Neuronal stem cell (in vitro differentiated cells): ENCODE data around the gene FNDC11.

ENCODE experiments used
- DNase-seq: peaks from one replicate; pipeline ENCODE4 v3.0.0-alpha.2; 2013; ENCODE audit warnings: low spot score
- H2AFZ ChIP-seq: one replicate; pipeline ENCODE4 v1.6.1; 2013; ENCODE audit warnings: mild to moderate bottlenecking, low read length, inconsistent platforms
- H2AK5ac ChIP-seq: 2 replicates; pipeline ENCODE4 v1.6.1; 2013; ENCODE audit warnings: low read depth, mild to moderate bottlenecking, inconsistent platforms, low read length, moderate library complexity, mixed read lengths
- H2BK120ac ChIP-seq: 2 replicates; pipeline ENCODE4 v1.6.1; 2013; ENCODE audit warnings: low read depth, mild to moderate bottlenecking, inconsistent platforms, low read length, moderate library complexity, mixed read lengths
- H2BK12ac ChIP-seq: one replicate; pipeline ENCODE4 v1.6.1; 2013; ENCODE audit warnings: low read length, inconsistent platforms
- H2BK15ac ChIP-seq: 2 replicates; pipeline ENCODE4 v1.6.1; 2013; ENCODE audit warnings: mild to moderate bottlenecking, low read length, inconsistent platforms, mixed read lengths
- H2BK5ac ChIP-seq: one replicate; pipeline ENCODE4 v1.6.1; 2013; ENCODE audit warnings: inconsistent platforms, mild to moderate bottlenecking, low read length, moderate library complexity
- H3K14ac ChIP-seq: one replicate; pipeline ENCODE4 v1.6.1; 2013; ENCODE audit warnings: low read length, inconsistent platforms
- H3K18ac ChIP-seq: 2 replicates; pipeline ENCODE4 v1.6.1; 2013; ENCODE audit warnings: low read length, inconsistent platforms
- H3K23ac ChIP-seq: 2 replicates; pipeline ENCODE4 v1.6.1; 2013; ENCODE audit warnings: low read depth, mild to moderate bottlenecking, mixed read lengths, low read length, inconsistent platforms; ENCODE audit not compliant: poor library complexity
- H3K27ac ChIP-seq: replicated peaks from 3 replicates; pipeline ENCODE4 v1.5.1; 2013; ENCODE audit warnings: low read length, inconsistent platforms
- H3K27me3 ChIP-seq, 3 experiments: 2 replicates each; pipeline ENCODE4 v1.6.1; 2013; ENCODE audit warnings: low read length in 3 of 3, mild to moderate bottlenecking in 2 of 3, inconsistent platforms in 1 of 3, low read depth in 1 of 3, mixed read lengths in 1 of 3, moderate library complexity in 1 of 3; ENCODE audit not compliant: control insufficient read depth in 3 of 3, insufficient read depth in 3 of 3
- H3K36me3 ChIP-seq, 2 donors: replicated peaks in 1 of 2; 2 replicates each; pipeline ENCODE4 v1.6.1; 2013; ENCODE audit warnings: low read length in 2 of 2; ENCODE audit not compliant: control insufficient read depth in 2 of 2, insufficient read depth in 2 of 2
- H3K4ac ChIP-seq: 2 replicates; pipeline ENCODE4 v1.6.1; 2013; ENCODE audit warnings: inconsistent platforms, mild to moderate bottlenecking, low read length, moderate library complexity
- H3K4me1 ChIP-seq, 2 donors: 1 replicate in 1 of 2; 2 replicates in 1 of 2; pipeline ENCODE4 v1.6.1; 2013; ENCODE audit warnings: low read length in 2 of 2, low read depth in 1 of 2; ENCODE audit not compliant: control insufficient read depth in 2 of 2, insufficient read depth in 1 of 2
- H3K4me2 ChIP-seq: one replicate; pipeline ENCODE4 v1.6.1; 2013; ENCODE audit warnings: mild to moderate bottlenecking, low read length, inconsistent platforms; ENCODE audit not compliant: insufficient read depth, poor library complexity, severe bottlenecking
- H3K4me3 ChIP-seq, 2 donors: 2 replicates each; pipeline ENCODE4 v1.5.1; 2013; ENCODE audit warnings: low read length in 2 of 2, mild to moderate bottlenecking in 2 of 2, inconsistent platforms in 1 of 2, moderate library complexity in 1 of 2
- H3K79me1 ChIP-seq: one replicate; pipeline ENCODE4 v1.6.1; 2013; ENCODE audit warnings: low read depth, mild to moderate bottlenecking, inconsistent platforms, low read length, moderate library complexity
- H3K9ac ChIP-seq: one replicate; pipeline ENCODE4 v1.6.1; 2013; ENCODE audit warnings: mild to moderate bottlenecking, low read depth, low read length, inconsistent platforms; ENCODE audit not compliant: poor library complexity
- H3K9me3 ChIP-seq, 2 donors: replicated peaks in 1 of 2; 2 replicates each; pipeline versions ENCODE3 to v1.6.1; 2013; ENCODE audit warnings: low read length in 2 of 2, mild to moderate bottlenecking in 2 of 2, inconsistent platforms in 1 of 2, low read depth in 1 of 2, mixed read lengths in 1 of 2, moderate library complexity in 1 of 2; ENCODE audit not compliant: control insufficient read depth in 2 of 2, insufficient read depth in 1 of 2
- H4K8ac ChIP-seq: one replicate; pipeline ENCODE4 v1.6.1; 2013; ENCODE audit warnings: low read depth, mild to moderate bottlenecking, inconsistent platforms, low read length, moderate library complexity
- H4K91ac ChIP-seq: one replicate; pipeline ENCODE4 v1.6.1; 2013; ENCODE audit warnings: low read length, low read depth, mild to moderate bottlenecking, inconsistent platforms; ENCODE audit not compliant: poor library complexity
- WGBS, 2 donors: extraction: QIAGEN DNeasy Blood & Tissue Kit; methylation state at CpG; one replicate each; pipeline ENCODE4 v1.1.7; 2013; ENCODE audit warnings: missing lambda C conversion rate in 2 of 2, mixed read lengths in 1 of 2; ENCODE audit not compliant: insufficient read length in 2 of 2, insufficient replicate concordance in 1 of 2; ENCODE audit errors: extremely low coverage in 2 of 2; 5-methylcytosine and 5-hydroxymethylcytosine counted together

The FNDC11 gene

DNA sequence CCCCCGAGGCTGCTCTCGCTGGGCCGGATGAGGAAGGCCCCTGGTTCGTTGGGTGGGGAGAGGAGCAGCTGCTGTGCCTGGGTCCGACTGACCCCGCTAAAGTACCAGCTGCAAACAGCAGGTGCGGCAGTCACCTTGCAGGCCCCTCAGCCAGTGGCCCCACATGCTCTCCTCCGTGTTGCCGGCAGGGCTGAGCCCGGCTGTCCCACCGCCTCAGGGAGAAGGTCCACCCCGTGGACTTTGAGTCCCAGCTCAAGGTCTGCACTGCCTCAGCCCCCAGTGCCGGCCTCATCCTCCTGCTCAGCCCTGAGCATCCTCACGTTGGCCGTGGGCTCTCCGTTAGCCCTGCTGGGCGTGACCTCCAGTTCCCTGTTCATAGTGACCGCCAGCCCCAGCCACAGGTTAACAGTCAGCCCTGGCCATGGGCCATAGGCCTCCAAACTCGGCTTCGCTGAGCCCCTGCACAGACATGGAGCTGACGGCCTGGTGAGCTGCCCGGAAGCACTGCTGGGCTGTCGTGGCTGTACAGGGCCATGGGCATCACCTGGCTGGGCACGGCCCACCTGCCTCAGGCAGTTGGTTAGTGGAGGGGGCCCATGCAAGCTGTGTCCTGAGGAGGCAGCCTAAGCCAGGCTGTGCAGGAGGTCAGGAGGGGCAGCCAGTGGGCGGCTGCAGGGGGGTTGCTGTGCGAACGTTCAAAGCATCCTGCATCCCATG lies 9.6 kb upstream of the FNDC11 start:
- no peak for DNase-seq
- Histone ChIP-seq H3K4me3 (peak overlapping the region in 1 of 2 donors; percentile 3), H4K8ac (no peak overlapping the region), H3K36me3 (no peaks in the 10 kb centered on the region), H4K91ac (no peak overlapping the region), H2BK15ac (peak overlapping the region; percentile 55), H3K9ac (no peak overlapping the region), H3K79me1 (no peaks in the 10 kb centered on the region), H3K9me3 (no peaks in the 10 kb centered on the region), H3K4me2 (no peak overlapping the region), H3K4ac (peak overlapping the region; percentile 23), H3K18ac (peak overlapping the region; percentile 48), H2BK5ac (peak overlapping the region; percentile 39), H2BK120ac (no peak overlapping the region), H2AK5ac (peak overlapping the region; percentile 84), H3K23ac (peak overlapping the region; percentile 85), H3K14ac (peak overlapping the region; percentile 21), H3K27ac (no peak overlapping the region), H2AFZ (no peak overlapping the region), H2BK12ac (peak overlapping the region; percentile 82), H3K4me1 (peaks cover 0 to 9% of the 10 kb centered on the region in 2 donors), H3K27me3 (peaks cover 0 to 64% (median 1%) of the 10 kb centered on the region in 3 experiments)
- WGBS, 2 donors, result no CpG with 5 or more reads among the region's 27 CpGs

DNA sequence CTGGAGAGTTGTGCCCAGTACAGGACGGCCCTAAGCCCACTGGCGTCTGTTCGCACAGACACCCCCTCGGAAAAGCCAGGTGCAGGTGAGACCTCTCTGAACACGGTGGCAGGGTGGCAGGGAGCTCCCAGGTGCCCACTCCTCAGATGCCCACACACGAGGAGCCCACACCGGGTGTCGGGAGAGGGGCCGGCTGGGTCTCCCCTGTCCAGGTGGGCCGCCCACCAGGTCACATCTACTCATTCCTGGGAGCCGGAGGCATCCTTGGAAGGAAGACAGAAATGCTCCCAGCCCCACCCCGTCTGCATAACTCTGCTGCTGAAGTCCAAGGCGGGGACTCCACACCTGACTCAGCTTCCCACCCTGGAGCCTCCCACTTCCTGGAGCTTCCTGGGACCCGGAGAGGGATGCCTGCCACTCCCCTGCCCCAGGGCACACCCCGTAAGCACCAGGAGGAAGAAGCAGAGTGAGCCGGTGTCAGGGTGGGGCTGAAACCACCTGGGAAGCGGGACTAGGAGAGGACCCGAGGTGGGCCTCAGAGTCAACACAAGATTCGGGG lies 8.9 kb upstream of the FNDC11 start:
- no peak for DNase-seq
- no peak overlapping the region for H3K4me2 ChIP-seq
- no peak overlapping the region for H2BK15ac ChIP-seq
- no CpG with 5 or more reads among the region's 19 CpGs for WGBS, 2 donors
- H3K79me1 ChIP-seq, result no peaks in the 10 kb centered on the region
- peak overlapping the region; percentile 48 for H3K18ac ChIP-seq
- H2BK12ac ChIP-seq, result peak overlapping the region; percentile 73
- H2BK5ac ChIP-seq, result peak overlapping the region; percentile 39
- H2AK5ac ChIP-seq, result peak overlapping the region; percentile 84
- no peak overlapping the region for H2AFZ ChIP-seq
- H2BK120ac ChIP-seq, result no peak overlapping the region
- no peak overlapping the region for H3K14ac ChIP-seq
- H4K8ac ChIP-seq, result no peak overlapping the region
- no peak overlapping the region for H3K4ac ChIP-seq
- H3K27ac ChIP-seq, result no peak overlapping the region
- H3K4me3 ChIP-seq, result no peak overlapping the region
- no peak overlapping the region for H4K91ac ChIP-seq
- H3K9ac ChIP-seq, result no peak overlapping the region
- H3K36me3 ChIP-seq, result no peaks in the 10 kb centered on the region
- H3K27me3 ChIP-seq, result peaks cover 0 to 63% (median 1%) of the 10 kb centered on the region in 3 experiments
- H3K23ac ChIP-seq, result no peak overlapping the region
- no peaks in the 10 kb centered on the region for H3K9me3 ChIP-seq
- peaks cover 0 to 9% of the 10 kb centered on the region in 2 donors for H3K4me1 ChIP-seq

- peaks cover 0 to 56% (median 1%) of the 10 kb centered on the region in 3 experiments for H3K27me3 ChIP-seq
- H3K9ac ChIP-seq, result no peak overlapping the region
- no peaks in the 10 kb centered on the region for H3K36me3 ChIP-seq
- no peak overlapping the region for H2AFZ ChIP-seq
- peak overlapping the region; percentile 17 for H3K18ac ChIP-seq
- H3K23ac ChIP-seq, result peak overlapping the region; percentile 12
- H3K14ac ChIP-seq, result peak overlapping the region; percentile 49
- H2AK5ac ChIP-seq, result peak overlapping the region; percentile 64
- H4K91ac ChIP-seq, result no peak overlapping the region
- no peak overlapping the region for H3K27ac ChIP-seq
- H2BK5ac ChIP-seq, result no peak overlapping the region
- DNase-seq, result no peak
- H3K4me3 ChIP-seq, result no peak overlapping the region
- H4K8ac ChIP-seq, result no peak overlapping the region
- H3K4ac ChIP-seq, result no peak overlapping the region
- no peak overlapping the region for H2BK120ac ChIP-seq
- H3K79me1 ChIP-seq, result no peaks in the 10 kb centered on the region
- H3K4me1 ChIP-seq, result peaks cover 0 to 3% of the 10 kb centered on the region in 2 donors
- WGBS, 2 donors, result no CpG with 5 or more reads among the region's 6 CpGs
- H2BK15ac ChIP-seq, result no peak overlapping the region
- peak overlapping the region; percentile 73 for H2BK12ac ChIP-seq
- H3K4me2 ChIP-seq, result no peak overlapping the region
- no peaks in the 10 kb centered on the region for H3K9me3 ChIP-seq
Measured at GRCh38 chr20:63545814-63546213, 8.1 kb upstream of the FNDC11 start.

DNA sequence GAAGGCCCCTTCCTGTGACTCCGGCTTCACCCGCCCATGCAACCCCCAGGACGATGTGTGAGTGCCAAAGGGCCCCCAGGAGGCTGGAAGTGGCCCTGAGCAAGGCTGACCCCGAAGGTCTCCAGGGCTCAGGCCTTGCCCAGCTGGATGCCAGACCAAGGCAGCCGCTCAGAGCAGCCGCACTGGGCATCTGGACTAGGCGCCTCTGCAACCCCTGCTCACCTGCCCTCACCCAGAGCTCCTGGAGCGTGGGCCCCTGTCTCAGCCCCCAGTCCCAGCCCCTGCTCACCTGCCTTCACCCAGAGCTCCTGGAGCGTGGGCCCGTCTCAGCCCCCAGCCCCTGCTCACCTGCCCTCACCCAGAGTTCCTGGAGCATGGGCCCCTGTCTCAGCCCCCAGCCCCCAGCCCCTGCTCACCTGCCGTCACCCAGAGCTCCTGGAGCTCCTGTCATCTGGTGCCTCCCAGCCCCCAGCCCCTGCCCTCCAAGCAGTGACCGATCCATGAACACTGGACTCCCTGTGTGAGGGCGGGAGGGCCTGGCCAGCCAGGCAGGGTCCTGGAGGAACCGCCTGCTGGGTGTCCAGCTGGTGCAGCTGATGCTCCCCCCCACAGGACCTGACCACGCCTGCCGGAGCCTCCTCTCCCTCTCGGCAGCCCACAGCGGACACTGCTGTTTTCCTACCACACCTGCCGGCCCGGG lies 7.6 kb upstream of the FNDC11 start:
- H2BK12ac ChIP-seq, result peak overlapping the region; percentile 73
- H2BK5ac ChIP-seq, result no peak overlapping the region
- H3K79me1 ChIP-seq, result no peaks in the 10 kb centered on the region
- no CpG with 5 or more reads among the region's 20 CpGs for WGBS, 2 donors
- no peak overlapping the region for H2BK120ac ChIP-seq
- peak overlapping the region; percentile 12 for H3K23ac ChIP-seq
- no peak overlapping the region for H2AFZ ChIP-seq
- H3K4me2 ChIP-seq, result no peak overlapping the region
- no peak overlapping the region for H2BK15ac ChIP-seq
- H3K9ac ChIP-seq, result no peak overlapping the region
- peaks cover 0 to 56% (median 1%) of the 10 kb centered on the region in 3 experiments for H3K27me3 ChIP-seq
- no peak overlapping the region for H3K4ac ChIP-seq
- no peak overlapping the region for H3K27ac ChIP-seq
- no peak for DNase-seq
- no peak overlapping the region for H4K91ac ChIP-seq
- no peaks in the 10 kb centered on the region for H3K36me3 ChIP-seq
- H3K14ac ChIP-seq, result no peak overlapping the region
- H2AK5ac ChIP-seq, result peak overlapping the region; percentile 6
- no peaks in the 10 kb centered on the region for H3K9me3 ChIP-seq
- peak overlapping the region; percentile 4 for H3K18ac ChIP-seq
- no peak overlapping the region for H4K8ac ChIP-seq
- peaks cover 0 to 5% of the 10 kb centered on the region in 2 donors for H3K4me1 ChIP-seq
- H3K4me3 ChIP-seq, result no peak overlapping the region
